ENCODE data around the gene ACBD7.

The ACBD7 gene

DNA sequence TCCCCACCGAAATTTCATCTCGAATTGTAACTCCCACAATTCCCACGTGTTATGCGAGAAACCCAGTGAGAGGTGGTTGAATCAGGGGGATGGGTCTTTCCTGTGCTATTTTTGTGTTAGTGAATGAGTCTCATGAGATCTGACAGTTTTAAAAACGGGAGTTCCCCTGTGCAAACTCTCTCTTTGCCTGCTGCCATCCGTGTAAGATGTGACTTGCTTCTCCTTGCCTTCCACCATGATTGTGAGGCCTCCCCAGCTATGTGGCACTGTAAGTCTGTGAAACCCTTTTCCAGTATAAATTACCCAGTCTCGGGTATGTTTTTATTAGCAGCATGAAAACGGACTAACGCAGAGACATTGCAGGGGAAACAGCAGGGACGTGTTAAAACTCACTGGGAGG, 50.2 kb downstream of the ACBD7 start:
- Histone ChIP-seq H3K4me3 (ENCODE audit: low read depth, low read length) (no peak overlapping the region), H3K27ac (no peak overlapping the region), H3K36me3 (replicated peaks) (no peaks in the 10 kb centered on the region), H3K27me3 (replicated peaks) (no peaks in the 10 kb centered on the region)
- TF ChIP-seq, protein P1, sequence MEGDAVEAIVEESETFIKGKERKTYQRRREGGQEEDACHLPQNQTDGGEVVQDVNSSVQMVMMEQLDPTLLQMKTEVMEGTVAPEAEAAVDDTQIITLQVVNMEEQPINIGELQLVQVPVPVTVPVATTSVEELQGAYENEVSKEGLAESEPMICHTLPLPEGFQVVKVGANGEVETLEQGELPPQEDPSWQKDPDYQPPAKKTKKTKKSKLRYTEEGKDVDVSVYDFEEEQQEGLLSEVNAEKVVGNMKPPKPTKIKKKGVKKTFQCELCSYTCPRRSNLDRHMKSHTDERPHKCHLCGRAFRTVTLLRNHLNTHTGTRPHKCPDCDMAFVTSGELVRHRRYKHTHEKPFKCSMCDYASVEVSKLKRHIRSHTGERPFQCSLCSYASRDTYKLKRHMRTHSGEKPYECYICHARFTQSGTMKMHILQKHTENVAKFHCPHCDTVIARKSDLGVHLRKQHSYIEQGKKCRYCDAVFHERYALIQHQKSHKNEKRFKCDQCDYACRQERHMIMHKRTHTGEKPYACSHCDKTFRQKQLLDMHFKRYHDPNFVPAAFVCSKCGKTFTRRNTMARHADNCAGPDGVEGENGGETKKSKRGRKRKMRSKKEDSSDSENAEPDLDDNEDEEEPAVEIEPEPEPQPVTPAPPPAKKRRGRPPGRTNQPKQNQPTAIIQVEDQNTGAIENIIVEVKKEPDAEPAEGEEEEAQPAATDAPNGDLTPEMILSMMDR (IDR thresholded peaks at IDR 0.05; ENCODE audit: low read depth, low read length, missing control alignments) = no peak
- no peak for DNase-seq
- in situ Hi-C loops (cut with HindIII; ENCODE audit: low pct_ligation_motif_present, low sequenced_read_pairs) = no loop called here

DNA sequence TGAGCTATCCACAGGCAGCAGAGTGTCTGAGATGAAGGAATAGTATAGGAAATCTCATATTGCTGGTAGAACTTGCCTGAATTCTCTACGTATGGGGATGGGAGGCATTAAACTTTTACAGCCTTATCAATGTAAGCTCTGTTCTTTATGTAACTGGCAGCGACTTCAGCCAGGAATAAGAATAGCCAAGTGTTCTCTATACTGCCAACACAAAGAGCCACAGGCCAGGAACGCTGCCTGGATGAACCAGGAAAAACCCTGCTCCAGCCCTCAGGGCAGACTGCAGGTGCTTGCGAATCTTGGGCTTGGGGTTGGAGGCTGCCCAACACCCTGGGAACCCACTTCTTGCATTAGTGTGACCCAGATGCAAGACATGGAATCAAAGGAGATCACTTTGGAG, 50.9 kb downstream of the ACBD7 start:
- TF ChIP-seq, protein P1 (IDR thresholded peaks at IDR 0.05; ENCODE audit: low read depth, low read length, missing control alignments) = no peak
- Histone ChIP-seq H3K36me3 (replicated peaks) (no peaks in the 10 kb centered on the region), H3K4me3 (ENCODE audit: low read depth, low read length) (no peak overlapping the region), H3K27me3 (replicated peaks) (no peaks in the 10 kb centered on the region), H3K27ac (no peak overlapping the region)
- in situ Hi-C loops (cut with HindIII; ENCODE audit: low pct_ligation_motif_present, low sequenced_read_pairs) = no loop called here
- no peak for DNase-seq

DNA sequence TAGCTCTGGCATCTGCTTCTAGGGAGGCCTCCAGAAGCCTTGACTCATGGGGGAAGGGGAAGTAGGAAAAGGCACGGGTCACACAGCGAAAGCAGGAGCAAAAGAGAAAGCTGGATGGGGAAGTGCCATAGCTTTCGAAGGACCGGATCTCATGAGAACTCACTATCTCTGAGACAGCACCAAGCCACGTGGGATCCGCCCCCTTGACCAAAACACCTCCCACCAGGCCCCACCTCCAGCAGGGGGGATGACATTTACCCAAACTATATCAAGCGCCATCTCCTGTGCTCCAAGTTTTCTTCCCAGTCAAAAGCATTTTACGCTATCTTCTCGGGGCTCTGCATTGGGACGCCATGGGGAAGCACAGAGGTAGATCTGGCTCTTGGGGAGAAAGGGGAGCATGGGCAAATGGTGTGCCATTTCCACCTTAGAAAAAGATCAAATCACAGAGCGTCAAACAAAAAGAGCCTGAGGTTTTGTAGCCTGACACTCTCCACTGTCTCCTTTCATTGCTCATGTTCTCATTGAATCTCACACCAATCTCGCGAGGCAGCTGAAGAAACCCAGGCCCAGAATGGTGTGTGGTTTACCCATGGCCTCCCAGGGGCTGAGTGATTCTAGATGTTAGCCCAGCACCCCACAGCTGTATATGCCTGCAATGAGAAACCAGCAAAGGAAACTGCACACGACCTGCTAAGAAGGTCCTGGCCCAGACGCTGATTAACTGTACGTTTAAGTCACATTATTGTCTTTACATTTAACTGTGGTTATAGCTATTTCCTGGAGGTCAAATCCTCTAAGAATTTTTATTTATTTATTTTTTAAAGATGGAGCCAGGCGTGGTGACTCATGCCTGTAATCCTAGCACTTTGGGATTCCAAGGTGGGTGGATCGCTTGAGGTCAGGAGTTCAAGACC, 52.9 kb downstream of the ACBD7 start:
- TF ChIP-seq, protein P1 (IDR thresholded peaks at IDR 0.05; ENCODE audit: low read depth, low read length, missing control alignments) = no peak
- Histone ChIP-seq H3K36me3 (replicated peaks) (no peaks in the 10 kb centered on the region), H3K4me3 (ENCODE audit: low read depth, low read length) (no peak overlapping the region), H3K27ac (peak overlapping the region; percentile 72), H3K27me3 (replicated peaks) (no peaks in the 10 kb centered on the region)
- in situ Hi-C loops (cut with HindIII; ENCODE audit: low pct_ligation_motif_present, low sequenced_read_pairs) = no loop called here
- DNase-seq = peak; percentile 98

DNA sequence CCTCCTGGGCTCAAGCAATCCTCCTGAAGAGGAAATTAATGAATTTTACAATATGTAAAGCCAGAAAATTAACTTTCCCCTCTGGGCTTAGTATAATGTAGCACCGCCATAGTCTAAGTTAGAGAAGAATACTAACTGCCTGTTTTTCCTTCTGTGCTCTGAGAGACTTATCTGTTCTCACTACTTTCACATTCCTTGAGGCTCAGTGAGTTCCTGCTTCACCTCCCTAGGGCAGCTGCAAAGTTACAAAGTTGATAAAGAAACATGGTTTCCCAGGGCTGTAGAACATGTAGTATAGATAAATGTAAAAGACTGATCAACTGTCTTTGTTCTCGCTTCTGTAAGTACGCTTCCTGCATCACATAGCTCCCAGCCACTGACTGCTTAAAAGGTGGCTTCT, 60.8 kb downstream of the ACBD7 start:
- no peaks in the 10 kb centered on the region for H3K27me3 ChIP-seq (replicated peaks)
- peak overlapping the region; percentile 4 for H3K27ac ChIP-seq
- no peak overlapping the region for H3K4me3 ChIP-seq (ENCODE audit: low read depth, low read length)
- no peaks in the 10 kb centered on the region for H3K36me3 ChIP-seq (replicated peaks)
- TF ChIP-seq, protein P1 (IDR thresholded peaks at IDR 0.05; ENCODE audit: low read depth, low read length, missing control alignments) = no peak
- in situ Hi-C loops (cut with HindIII; ENCODE audit: low pct_ligation_motif_present, low sequenced_read_pairs) = no loop called here
- DNase-seq = peak; percentile 24

All from brain microvascular endothelial cell (primary cell).